Measurements from ENCODE around the gene EDEM3. TPM values are rescaled to one million over a fixed set of nuclear protein-coding genes. Genes with fewer than 3 reads are reported as not detected.

Gene EDEM3, protein sequence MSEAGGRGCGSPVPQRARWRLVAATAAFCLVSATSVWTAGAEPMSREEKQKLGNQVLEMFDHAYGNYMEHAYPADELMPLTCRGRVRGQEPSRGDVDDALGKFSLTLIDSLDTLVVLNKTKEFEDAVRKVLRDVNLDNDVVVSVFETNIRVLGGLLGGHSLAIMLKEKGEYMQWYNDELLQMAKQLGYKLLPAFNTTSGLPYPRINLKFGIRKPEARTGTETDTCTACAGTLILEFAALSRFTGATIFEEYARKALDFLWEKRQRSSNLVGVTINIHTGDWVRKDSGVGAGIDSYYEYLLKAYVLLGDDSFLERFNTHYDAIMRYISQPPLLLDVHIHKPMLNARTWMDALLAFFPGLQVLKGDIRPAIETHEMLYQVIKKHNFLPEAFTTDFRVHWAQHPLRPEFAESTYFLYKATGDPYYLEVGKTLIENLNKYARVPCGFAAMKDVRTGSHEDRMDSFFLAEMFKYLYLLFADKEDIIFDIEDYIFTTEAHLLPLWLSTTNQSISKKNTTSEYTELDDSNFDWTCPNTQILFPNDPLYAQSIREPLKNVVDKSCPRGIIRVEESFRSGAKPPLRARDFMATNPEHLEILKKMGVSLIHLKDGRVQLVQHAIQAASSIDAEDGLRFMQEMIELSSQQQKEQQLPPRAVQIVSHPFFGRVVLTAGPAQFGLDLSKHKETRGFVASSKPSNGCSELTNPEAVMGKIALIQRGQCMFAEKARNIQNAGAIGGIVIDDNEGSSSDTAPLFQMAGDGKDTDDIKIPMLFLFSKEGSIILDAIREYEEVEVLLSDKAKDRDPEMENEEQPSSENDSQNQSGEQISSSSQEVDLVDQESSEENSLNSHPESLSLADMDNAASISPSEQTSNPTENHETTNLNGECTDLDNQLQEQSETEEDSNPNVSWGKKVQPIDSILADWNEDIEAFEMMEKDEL
- total RNA-seq = 23.6 and 26.6 TPM in 2 replicates

DNA sequence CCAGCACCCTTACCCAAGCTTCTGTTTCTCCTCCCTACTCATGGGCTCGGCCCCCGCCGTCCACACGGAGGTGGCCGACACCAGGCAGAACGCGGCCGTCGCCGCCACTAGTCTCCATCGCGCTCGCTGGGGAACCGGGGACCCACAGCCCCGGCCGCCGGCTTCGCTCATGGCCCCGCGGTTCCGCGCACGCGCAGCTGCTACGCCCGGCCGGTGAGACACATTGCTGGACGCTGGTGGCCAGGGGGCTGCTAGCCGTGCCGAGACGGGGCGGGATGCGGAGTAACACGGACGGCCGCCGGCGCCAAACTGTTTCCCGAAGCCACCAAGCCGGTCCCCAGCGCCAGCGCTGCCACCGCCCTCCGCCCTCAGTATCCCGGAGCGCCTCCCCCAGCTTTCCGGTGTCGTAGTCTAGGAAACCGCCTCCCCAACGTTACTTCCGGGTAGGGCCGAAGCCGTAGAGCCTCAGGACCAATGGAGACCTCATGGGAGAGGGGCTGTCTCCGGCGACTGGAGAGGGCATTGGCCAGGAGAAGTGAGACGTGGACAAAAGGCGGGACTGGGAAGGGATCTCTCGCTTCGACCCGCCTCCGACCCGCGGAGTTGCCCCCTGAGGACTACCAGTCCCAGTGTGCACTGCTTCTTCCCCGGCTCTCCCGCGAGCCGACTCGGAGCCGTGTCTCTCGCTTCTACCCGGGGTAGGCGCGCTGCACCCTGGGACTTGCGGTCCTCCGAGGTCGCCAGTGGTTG is at the start of gene EDEM3:
TSS of gene EDEM3 (minus strand) at position 383 of the 750 bp plus-strand sequence. CDS start at position 171, 212 bp downstream.

Other genes starting within 250 kb of the EDEM3 start
- 17.0 and 29.3 TPM in 2 replicates for gene NIBAN1, start 219.7 kb upstream of the EDEM3 start, total RNA-seq